GM18502 (cell line): ENCODE results near the gene HOXA9.

Experiments
- ATAC-seq: cut with Tn5 transposase; IDR thresholded peaks from one replicate; pipeline ENCODE4 v1.9.1; 2021; ENCODE audit warnings: mild to moderate bottlenecking; ENCODE audit not compliant: unreplicated experiment, poor library complexity

Gene HOXA9

GRCh38 chr7:27179030-27179429, 13.7 kb upstream of the HOXA9 start:
- ATAC-seq, result no peak

- ATAC-seq, result no peak
Measured at GRCh38 chr7:27178366-27178765, 13.0 kb upstream of the HOXA9 start.

- ATAC-seq, result no peak
Measured at GRCh38 chr7:27177795-27178320, 12.5 kb upstream of the HOXA9 start.

GRCh38 chr7:27176962-27177794, 11.8 kb upstream of the HOXA9 start:
- no peak for ATAC-seq

GRCh38 chr7:27176524-27176845, 11.1 kb upstream of the HOXA9 start:
- ATAC-seq, result no peak

- ATAC-seq, result no peak
Measured at GRCh38 chr7:27175626-27176523, 10.5 kb upstream of the HOXA9 start.

GRCh38 chr7:27174874-27175625, 9.7 kb upstream of the HOXA9 start:
- no peak for ATAC-seq

GRCh38 chr7:27173956-27174873, 8.9 kb upstream of the HOXA9 start, which contains the start of gene HOXA10:
Gene HOXA10, minus strand, starts transcription at chr7:27174320. Its CDS starts 14 bp downstream, at chr7:27174306.
- no peak for ATAC-seq

- no peak for ATAC-seq
Measured at GRCh38 chr7:27173511-27173955, 8.2 kb upstream of the HOXA9 start.

- ATAC-seq, result no peak
Measured at GRCh38 chr7:27172823-27173510, 7.6 kb upstream of the HOXA9 start.

- no peak for ATAC-seq
Measured at GRCh38 chr7:27172315-27172774, 7.0 kb upstream of the HOXA9 start.

- no peak for ATAC-seq
Measured at GRCh38 chr7:27171637-27172314, 6.4 kb upstream of the HOXA9 start.

GRCh38 chr7:27171325-27171636, 5.9 kb upstream of the HOXA9 start:
- no peak for ATAC-seq

GRCh38 chr7:27170426-27171324, 5.3 kb upstream of the HOXA9 start:
- no peak for ATAC-seq

- no peak for ATAC-seq
Measured at GRCh38 chr7:27169658-27170425, 4.5 kb upstream of the HOXA9 start.

- ATAC-seq, result no peak
Measured at GRCh38 chr7:27168265-27168947, 3.1 kb upstream of the HOXA9 start.
